Mesodermal cell (in vitro differentiated cells): ENCODE data around the gene SUDS3.

ENCODE experiments used
- H3K27ac ChIP-seq: 2 replicates; pipeline ENCODE4 v1.7.0; 2013; ENCODE audit warnings: mild to moderate bottlenecking, low read depth, low read length, moderate library complexity; ENCODE audit not compliant: severe bottlenecking
- H3K36me3 ChIP-seq: 2 replicates; pipeline ENCODE4 v1.7.1; 2013; ENCODE audit warnings: mild to moderate bottlenecking, low read length, moderate library complexity; ENCODE audit not compliant: control insufficient read depth, insufficient read depth
- H3K4me1 ChIP-seq: one replicate; pipeline ENCODE4 v1.7.1; 2013; ENCODE audit warnings: mild to moderate bottlenecking, low read length; ENCODE audit not compliant: insufficient read depth, control insufficient read depth, poor library complexity, severe bottlenecking
- H3K4me3 ChIP-seq: 2 replicates; pipeline ENCODE4 v1.7.0; 2013; ENCODE audit warnings: low read length, control low read depth, mild to moderate bottlenecking; ENCODE audit not compliant: insufficient read depth, poor library complexity, severe bottlenecking; ENCODE audit errors: extremely low read depth
- H3K9me3 ChIP-seq: 2 replicates; pipeline ENCODE4 v1.7.1; 2013; ENCODE audit warnings: mild to moderate bottlenecking, low read length, moderate library complexity; ENCODE audit not compliant: control insufficient read depth
- WGBS, 2 experiments: methylation state at CpG; one replicate each; pipeline ENCODE4 v1.1.5; 2013; ENCODE audit warnings: missing lambda C conversion rate in 2 of 2; ENCODE audit not compliant: insufficient coverage in 2 of 2; 5-methylcytosine and 5-hydroxymethylcytosine counted together

Gene SUDS3

GRCh38 chr12:118357257-118358007, 18.9 kb upstream of the SUDS3 start:
- Histone ChIP-seq H3K4me1 (no peaks in the 10 kb centered on the region), H3K4me3 (no peak overlapping the region), H3K27ac (no peak overlapping the region), H3K36me3 (no peaks in the 10 kb centered on the region), H3K9me3 (no peaks in the 10 kb centered on the region)
- WGBS, 2 experiments, result 80% methylated on average over 1 of the region's 7 CpGs; no CpG with 5 or more reads in 1 of the 2 experiments

GRCh38 chr12:118358008-118358359, 18.4 kb upstream of the SUDS3 start:
- H3K4me3 ChIP-seq, result no peak overlapping the region
- H3K36me3 ChIP-seq, result no peaks in the 10 kb centered on the region
- H3K9me3 ChIP-seq, result no peaks in the 10 kb centered on the region
- WGBS, 2 experiments, result no CpG with 5 or more reads among the region's 1 CpG
- no peaks in the 10 kb centered on the region for H3K4me1 ChIP-seq
- H3K27ac ChIP-seq, result no peak overlapping the region

GRCh38 chr12:118358612-118359540, 17.5 kb upstream of the SUDS3 start:
- H3K9me3 ChIP-seq, result no peaks in the 10 kb centered on the region
- no peak overlapping the region for H3K4me3 ChIP-seq

GRCh38 chr12:118359541-118359915, 16.8 kb upstream of the SUDS3 start:
- WGBS, 2 experiments, result 100% methylated on average over 1 to 2 of the region's 4 CpGs
- Histone ChIP-seq H3K9me3 (no peaks in the 10 kb centered on the region), H3K36me3 (no peaks in the 10 kb centered on the region), H3K27ac (no peak overlapping the region), H3K4me3 (no peak overlapping the region), H3K4me1 (no peaks in the 10 kb centered on the region)

More at GRCh38 chr12:118358612-118359540, 17.5 kb upstream of the SUDS3 start:
- Histone ChIP-seq H3K4me1 (no peaks in the 10 kb centered on the region), H3K36me3 (no peaks in the 10 kb centered on the region), H3K27ac (no peak overlapping the region)
- 82 to 92% methylated on average over 6 of the region's 7 CpGs for WGBS, 2 experiments

GRCh38 chr12:118361092-118361404, 15.3 kb upstream of the SUDS3 start:
- Histone ChIP-seq H3K9me3 (no peaks in the 10 kb centered on the region), H3K4me1 (no peaks in the 10 kb centered on the region), H3K36me3 (no peaks in the 10 kb centered on the region), H3K27ac (no peak overlapping the region), H3K4me3 (no peak overlapping the region)
- 80% methylated on average over 1 of the region's 5 CpGs; no CpG with 5 or more reads in 1 of the 2 experiments for WGBS, 2 experiments

GRCh38 chr12:118361889-118362288, 14.5 kb upstream of the SUDS3 start:
- Histone ChIP-seq H3K36me3 (no peaks in the 10 kb centered on the region), H3K9me3 (no peaks in the 10 kb centered on the region), H3K27ac (no peak overlapping the region), H3K4me3 (no peak overlapping the region), H3K4me1 (no peaks in the 10 kb centered on the region)
- 100% methylated on average over 2 of the region's 4 CpGs; no CpG with 5 or more reads in 1 of the 2 experiments for WGBS, 2 experiments

- H3K36me3 ChIP-seq, result no peaks in the 10 kb centered on the region
- no peaks in the 10 kb centered on the region for H3K4me1 ChIP-seq
- H3K9me3 ChIP-seq, result no peaks in the 10 kb centered on the region
- WGBS, 2 experiments, result 100% methylated on average over 2 of the region's 4 CpGs; no CpG with 5 or more reads in 1 of the 2 experiments
- no peak overlapping the region for H3K4me3 ChIP-seq
- H3K27ac ChIP-seq, result no peak overlapping the region
These were observed 7.5 kb upstream of the SUDS3 start for GRCh38 chr12:118368821-118369220.

- H3K27ac ChIP-seq, result no peak overlapping the region
- no peak overlapping the region for H3K4me3 ChIP-seq
- WGBS, 2 experiments, result 80% methylated on average over 2 of the region's 3 CpGs; no CpG with 5 or more reads in 1 of the 2 experiments
- H3K9me3 ChIP-seq, result no peaks in the 10 kb centered on the region
- H3K4me1 ChIP-seq, result no peaks in the 10 kb centered on the region
- no peaks in the 10 kb centered on the region for H3K36me3 ChIP-seq
These were observed 5.8 kb upstream of the SUDS3 start for GRCh38 chr12:118370601-118371000.

GRCh38 chr12:118371321-118372282, 4.8 kb upstream of the SUDS3 start:
- WGBS, 2 experiments, result 0 to 1% methylated on average over 40 to 60 of the region's 60 CpGs
- H3K27ac ChIP-seq, result no peak overlapping the region
- H3K4me3 ChIP-seq, result peak overlapping the region; percentile 93
- no peaks in the 10 kb centered on the region for H3K36me3 ChIP-seq
- no peaks in the 10 kb centered on the region for H3K4me1 ChIP-seq
- H3K9me3 ChIP-seq, result no peaks in the 10 kb centered on the region
